Activated CD4-positive, alpha-beta T cell treated with anti-CD3 and anti-CD28 coated beads, Interleukin-2, amount 10 ng/mL, durations not matched to agents 24 days and 14 days (primary cell): ENCODE measurements around the gene ERICH2. TPM values are rescaled to one million over a fixed set of nuclear protein-coding genes. Genes with fewer than 3 reads are reported as not detected.

Experiments used
- DNase-seq: peaks from one replicate; pipeline ENCODE4 v3.0.0; 2022
- H3K27ac Mint-ChIP-seq: one replicate; pipeline ENCODE4 v1.8.0; 2022; ENCODE audit warnings: mild to moderate bottlenecking, mixed read lengths
- H3K27me3 Mint-ChIP-seq: one replicate; pipeline ENCODE4 v1.8.0; 2022; ENCODE audit warnings: mixed read lengths
- H3K36me3 Mint-ChIP-seq: one replicate; pipeline ENCODE4 v1.8.0; 2022; ENCODE audit warnings: low read depth, mild to moderate bottlenecking, mixed read lengths
- H3K4me1 Mint-ChIP-seq: one replicate; pipeline ENCODE4 v1.8.0; 2021; ENCODE audit warnings: mixed read lengths
- H3K4me3 Mint-ChIP-seq: one replicate; pipeline ENCODE4 v1.8.0; 2022; ENCODE audit warnings: mild to moderate bottlenecking, moderate library complexity, mixed read lengths
- H3K9me3 Mint-ChIP-seq: one replicate; pipeline ENCODE4 v1.8.0; 2021; ENCODE audit warnings: mixed read lengths
- intact Hi-C: fragments of 100-400 bp; cut with micrococcal nuclease; formaldehyde crosslinking; loops from one replicate; pipeline ENCODE4 v1.15.1; 2023
- total RNA-seq: library from RNA; stranded (reverse); gene quantifications from 2 replicates; pipeline ENCODE4 v1.2.3, GENCODE V29; 2022

The ERICH2 gene
- total RNA-seq, 1 donor from 2014 or later: not detected

GRCh38 chr2:170827841-170828532 lies 57.8 kb downstream of the ERICH2 start:
- Mint-ChIP-seq H3K27me3 (peaks cover 47% of the 10 kb centered on the region), H3K36me3 (peaks cover 2% of the 10 kb centered on the region), H3K4me1 (peaks cover 3% of the 10 kb centered on the region), H3K9me3 (no peaks in the 10 kb centered on the region), H3K4me3 (no peak overlapping the region), H3K27ac (no peak overlapping the region)
- intact Hi-C loops: no loop called here
- DNase-seq: no peak

- peaks cover 47% of the 10 kb centered on the region for H3K27me3 Mint-ChIP-seq
- no peaks in the 10 kb centered on the region for H3K9me3 Mint-ChIP-seq
- H3K4me3 Mint-ChIP-seq: no peak overlapping the region
- intact Hi-C loops: no loop called here
- no peak overlapping the region for H3K27ac Mint-ChIP-seq
- H3K36me3 Mint-ChIP-seq: peaks cover 2% of the 10 kb centered on the region
- peaks cover 3% of the 10 kb centered on the region for H3K4me1 Mint-ChIP-seq
- DNase-seq: no peak
Measured at GRCh38 chr2:170828533-170828916, 58.3 kb downstream of the ERICH2 start.

GRCh38 chr2:170829036-170829435 lies 58.9 kb downstream of the ERICH2 start:
- Mint-ChIP-seq H3K27me3 (peaks cover 43% of the 10 kb centered on the region), H3K4me1 (peaks cover 3% of the 10 kb centered on the region), H3K27ac (no peak overlapping the region), H3K36me3 (peaks cover 2% of the 10 kb centered on the region), H3K4me3 (no peak overlapping the region), H3K9me3 (no peaks in the 10 kb centered on the region)
- no peak for DNase-seq
- intact Hi-C loops: no loop called here

- peaks cover 3% of the 10 kb centered on the region for H3K4me1 Mint-ChIP-seq
- intact Hi-C loops: no loop called here
- H3K27me3 Mint-ChIP-seq: peaks cover 33% of the 10 kb centered on the region
- H3K4me3 Mint-ChIP-seq: no peak overlapping the region
- no peaks in the 10 kb centered on the region for H3K9me3 Mint-ChIP-seq
- peaks cover 2% of the 10 kb centered on the region for H3K36me3 Mint-ChIP-seq
- no peak for DNase-seq
- no peak overlapping the region for H3K27ac Mint-ChIP-seq
Measured at GRCh38 chr2:170830166-170830565, 60.0 kb downstream of the ERICH2 start.

- Mint-ChIP-seq H3K27ac (no peak overlapping the region), H3K36me3 (peaks cover 2% of the 10 kb centered on the region), H3K4me3 (no peak overlapping the region), H3K4me1 (peaks cover 3% of the 10 kb centered on the region), H3K9me3 (no peaks in the 10 kb centered on the region), H3K27me3 (peaks cover 28% of the 10 kb centered on the region)
- intact Hi-C loops: no loop called here
- no peak for DNase-seq
Measured at GRCh38 chr2:170831115-170831514, 60.9 kb downstream of the ERICH2 start.

GRCh38 chr2:170836027-170836426 lies 65.8 kb downstream of the ERICH2 start:
- Mint-ChIP-seq H3K27ac (no peak overlapping the region), H3K27me3 (peaks cover 4% of the 10 kb centered on the region), H3K36me3 (peaks cover 4% of the 10 kb centered on the region), H3K4me3 (no peak overlapping the region), H3K4me1 (no peaks in the 10 kb centered on the region), H3K9me3 (no peaks in the 10 kb centered on the region)
- intact Hi-C loops: no loop called here
- DNase-seq: no peak

GRCh38 chr2:170840717-170841210 lies 70.6 kb downstream of the ERICH2 start:
- no peak for DNase-seq
- intact Hi-C loops: no loop called here
- Mint-ChIP-seq H3K4me3 (no peak overlapping the region), H3K27ac (no peak overlapping the region), H3K9me3 (peaks cover 8% of the 10 kb centered on the region), H3K36me3 (peaks cover 6% of the 10 kb centered on the region), H3K4me1 (peaks cover 22% of the 10 kb centered on the region), H3K27me3 (peaks cover 2% of the 10 kb centered on the region)

GRCh38 chr2:170842785-170843184 lies 72.6 kb downstream of the ERICH2 start:
- Mint-ChIP-seq H3K4me1 (peaks cover 22% of the 10 kb centered on the region), H3K27ac (no peak overlapping the region), H3K27me3 (peaks cover 2% of the 10 kb centered on the region), H3K36me3 (peaks cover 7% of the 10 kb centered on the region), H3K9me3 (peaks cover 8% of the 10 kb centered on the region), H3K4me3 (no peak overlapping the region)
- intact Hi-C loops: no loop called here
- DNase-seq: no peak

- peak overlapping the region; percentile 22 for H3K4me3 Mint-ChIP-seq
- H3K9me3 Mint-ChIP-seq: peaks cover 8% of the 10 kb centered on the region
- peaks cover 7% of the 10 kb centered on the region for H3K36me3 Mint-ChIP-seq
- intact Hi-C loops: no loop called here
- DNase-seq: peak; percentile 69
- H3K27ac Mint-ChIP-seq: no peak overlapping the region
- no peaks in the 10 kb centered on the region for H3K27me3 Mint-ChIP-seq
- H3K4me1 Mint-ChIP-seq: peaks cover 22% of the 10 kb centered on the region
Measured at GRCh38 chr2:170843656-170844055, 73.5 kb downstream of the ERICH2 start.

GRCh38 chr2:170845343-170845742 lies 75.2 kb downstream of the ERICH2 start:
- intact Hi-C loops: no loop called here
- Mint-ChIP-seq H3K27ac (no peak overlapping the region), H3K36me3 (peaks cover 7% of the 10 kb centered on the region), H3K4me1 (peaks cover 22% of the 10 kb centered on the region), H3K4me3 (no peak overlapping the region), H3K9me3 (peaks cover 8% of the 10 kb centered on the region), H3K27me3 (no peaks in the 10 kb centered on the region)
- no peak for DNase-seq

GRCh38 chr2:170846314-170846713 lies 76.1 kb downstream of the ERICH2 start:
- peaks cover 22% of the 10 kb centered on the region for H3K4me1 Mint-ChIP-seq
- H3K4me3 Mint-ChIP-seq: no peak overlapping the region
- H3K27me3 Mint-ChIP-seq: no peaks in the 10 kb centered on the region
- H3K9me3 Mint-ChIP-seq: peaks cover 8% of the 10 kb centered on the region
- DNase-seq: no peak
- intact Hi-C loops: no loop called here
- no peak overlapping the region for H3K27ac Mint-ChIP-seq
- peaks cover 5% of the 10 kb centered on the region for H3K36me3 Mint-ChIP-seq

GRCh38 chr2:170847716-170848115 lies 77.5 kb downstream of the ERICH2 start:
- Mint-ChIP-seq H3K27me3 (no peaks in the 10 kb centered on the region), H3K27ac (no peak overlapping the region), H3K4me3 (no peak overlapping the region), H3K9me3 (peaks cover 1% of the 10 kb centered on the region), H3K36me3 (peaks cover 4% of the 10 kb centered on the region), H3K4me1 (peaks cover 16% of the 10 kb centered on the region)
- no peak for DNase-seq
- intact Hi-C loops: no loop called here
